GM13976 (cell line): ENCODE measurements around the gene SLC26A11.

Source experiments
- DNase-seq: peaks from one replicate; pipeline ENCODE4 v3.0.0; 2012; ENCODE audit warnings: low spot score
- in situ Hi-C: fragments of 300-500 bp; cut with MboI; formaldehyde crosslinking; loops from one replicate; pipeline ENCODE4 v1.12.0; 2022; ENCODE audit warnings: low sequenced_read_pairs, mixed read lengths, inconsistent platforms; ENCODE audit not compliant: unreplicated experiment
- TF ChIP-seq, protein P1 (sequence below): IDR thresholded peaks from 2 replicates; pipeline ENCODE4 v1.5.1; 2012; ENCODE audit warnings: borderline replicate concordance, mild to moderate bottlenecking; ENCODE audit not compliant: insufficient read depth; ENCODE audit errors: extremely low read depth, missing control alignments, control extremely low read depth

Gene SLC26A11

GRCh38 chr17:80286638-80286960 lies 66.4 kb downstream of the SLC26A11 start:
- in situ Hi-C loops = no loop called here
- no peak for DNase-seq
- TF ChIP-seq, protein P1, sequence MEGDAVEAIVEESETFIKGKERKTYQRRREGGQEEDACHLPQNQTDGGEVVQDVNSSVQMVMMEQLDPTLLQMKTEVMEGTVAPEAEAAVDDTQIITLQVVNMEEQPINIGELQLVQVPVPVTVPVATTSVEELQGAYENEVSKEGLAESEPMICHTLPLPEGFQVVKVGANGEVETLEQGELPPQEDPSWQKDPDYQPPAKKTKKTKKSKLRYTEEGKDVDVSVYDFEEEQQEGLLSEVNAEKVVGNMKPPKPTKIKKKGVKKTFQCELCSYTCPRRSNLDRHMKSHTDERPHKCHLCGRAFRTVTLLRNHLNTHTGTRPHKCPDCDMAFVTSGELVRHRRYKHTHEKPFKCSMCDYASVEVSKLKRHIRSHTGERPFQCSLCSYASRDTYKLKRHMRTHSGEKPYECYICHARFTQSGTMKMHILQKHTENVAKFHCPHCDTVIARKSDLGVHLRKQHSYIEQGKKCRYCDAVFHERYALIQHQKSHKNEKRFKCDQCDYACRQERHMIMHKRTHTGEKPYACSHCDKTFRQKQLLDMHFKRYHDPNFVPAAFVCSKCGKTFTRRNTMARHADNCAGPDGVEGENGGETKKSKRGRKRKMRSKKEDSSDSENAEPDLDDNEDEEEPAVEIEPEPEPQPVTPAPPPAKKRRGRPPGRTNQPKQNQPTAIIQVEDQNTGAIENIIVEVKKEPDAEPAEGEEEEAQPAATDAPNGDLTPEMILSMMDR = no peak

GRCh38 chr17:80287038-80287437 lies 66.8 kb downstream of the SLC26A11 start:
- in situ Hi-C loops = no loop called here
- TF ChIP-seq, protein P1 = no peak
- DNase-seq = no peak

GRCh38 chr17:80287806-80288567 lies 67.8 kb downstream of the SLC26A11 start:
- no peak for DNase-seq
- in situ Hi-C loops = no loop called here
- TF ChIP-seq, protein P1 = no peak

DNA sequence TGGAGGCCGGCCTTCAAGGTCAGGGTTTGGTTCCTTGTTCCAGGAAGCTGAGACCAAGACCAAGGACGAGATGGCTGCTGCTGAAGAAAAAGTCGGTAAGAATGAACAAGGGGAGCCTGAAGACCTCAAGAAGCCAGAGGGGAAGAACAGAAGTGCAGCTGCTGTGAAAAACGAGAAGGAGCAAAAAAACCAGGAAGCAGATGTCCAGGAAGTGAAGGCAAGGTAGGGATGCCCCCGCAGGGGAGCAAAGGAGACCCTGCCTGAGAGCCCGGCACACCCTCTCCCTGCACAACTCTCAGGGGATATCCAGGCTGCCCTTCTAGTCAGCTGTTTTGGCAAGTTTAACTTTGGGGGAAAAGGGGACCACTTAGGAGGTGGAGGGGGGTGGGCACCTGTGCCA lies 69.4 kb downstream of the SLC26A11 start:
- DNase-seq = no peak
- TF ChIP-seq, protein P1 = no peak
- in situ Hi-C loops = no loop called here

DNA sequence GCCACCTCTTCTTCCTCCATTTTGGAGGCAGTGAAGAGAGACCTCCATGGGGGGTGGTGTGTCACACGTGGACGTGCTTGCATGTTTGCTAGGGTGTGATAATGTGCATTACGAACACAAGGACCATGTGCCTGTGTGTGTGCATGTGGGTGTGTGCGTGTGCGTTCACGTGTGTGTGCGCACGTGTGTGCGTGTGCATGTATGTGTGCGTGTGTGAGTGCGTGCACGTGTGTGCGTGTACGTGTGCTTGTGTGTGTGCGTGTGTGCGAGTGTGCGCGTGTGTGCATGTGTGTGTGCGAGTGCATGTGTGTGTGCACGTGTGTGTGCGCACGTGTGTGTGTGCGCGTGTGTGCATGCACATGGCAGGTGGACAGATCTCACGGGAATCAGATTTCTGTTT lies 69.9 kb downstream of the SLC26A11 start:
- in situ Hi-C loops = no loop called here
- TF ChIP-seq, protein P1 = no peak
- DNase-seq = no peak

- in situ Hi-C loops = no loop called here
- DNase-seq = no peak
- TF ChIP-seq, protein P1 = no peak
Measured at GRCh38 chr17:80291260-80291659, 71.0 kb downstream of the SLC26A11 start.
